Measurements from ENCODE around the gene MCTP1.

DNA sequence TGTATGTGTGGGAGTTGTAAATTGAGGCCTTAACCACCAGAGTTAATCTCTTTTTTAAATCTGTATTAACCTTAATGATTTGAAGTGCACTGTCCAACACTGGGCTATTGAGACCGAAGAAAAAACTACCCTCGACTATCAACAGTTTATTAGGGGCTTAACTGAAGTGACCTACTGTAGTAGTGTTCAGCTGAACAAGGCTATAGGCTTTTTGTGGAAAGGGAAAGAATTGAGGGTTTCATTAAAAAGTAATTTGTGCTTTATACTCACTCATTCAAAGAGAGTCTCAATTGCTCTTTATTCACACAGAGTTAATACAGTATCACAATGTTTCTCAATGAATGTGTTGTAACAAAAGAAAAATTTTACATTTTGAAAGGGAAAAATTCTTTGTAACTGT is 399.0 kb downstream of the MCTP1 start:
- TF ChIP-seq, protein P1, sequence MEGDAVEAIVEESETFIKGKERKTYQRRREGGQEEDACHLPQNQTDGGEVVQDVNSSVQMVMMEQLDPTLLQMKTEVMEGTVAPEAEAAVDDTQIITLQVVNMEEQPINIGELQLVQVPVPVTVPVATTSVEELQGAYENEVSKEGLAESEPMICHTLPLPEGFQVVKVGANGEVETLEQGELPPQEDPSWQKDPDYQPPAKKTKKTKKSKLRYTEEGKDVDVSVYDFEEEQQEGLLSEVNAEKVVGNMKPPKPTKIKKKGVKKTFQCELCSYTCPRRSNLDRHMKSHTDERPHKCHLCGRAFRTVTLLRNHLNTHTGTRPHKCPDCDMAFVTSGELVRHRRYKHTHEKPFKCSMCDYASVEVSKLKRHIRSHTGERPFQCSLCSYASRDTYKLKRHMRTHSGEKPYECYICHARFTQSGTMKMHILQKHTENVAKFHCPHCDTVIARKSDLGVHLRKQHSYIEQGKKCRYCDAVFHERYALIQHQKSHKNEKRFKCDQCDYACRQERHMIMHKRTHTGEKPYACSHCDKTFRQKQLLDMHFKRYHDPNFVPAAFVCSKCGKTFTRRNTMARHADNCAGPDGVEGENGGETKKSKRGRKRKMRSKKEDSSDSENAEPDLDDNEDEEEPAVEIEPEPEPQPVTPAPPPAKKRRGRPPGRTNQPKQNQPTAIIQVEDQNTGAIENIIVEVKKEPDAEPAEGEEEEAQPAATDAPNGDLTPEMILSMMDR (IDR thresholded peaks at IDR 0.05; ENCODE audit: insufficient read depth, low read length) = no peak
- TF ChIP-seq, protein P2, sequence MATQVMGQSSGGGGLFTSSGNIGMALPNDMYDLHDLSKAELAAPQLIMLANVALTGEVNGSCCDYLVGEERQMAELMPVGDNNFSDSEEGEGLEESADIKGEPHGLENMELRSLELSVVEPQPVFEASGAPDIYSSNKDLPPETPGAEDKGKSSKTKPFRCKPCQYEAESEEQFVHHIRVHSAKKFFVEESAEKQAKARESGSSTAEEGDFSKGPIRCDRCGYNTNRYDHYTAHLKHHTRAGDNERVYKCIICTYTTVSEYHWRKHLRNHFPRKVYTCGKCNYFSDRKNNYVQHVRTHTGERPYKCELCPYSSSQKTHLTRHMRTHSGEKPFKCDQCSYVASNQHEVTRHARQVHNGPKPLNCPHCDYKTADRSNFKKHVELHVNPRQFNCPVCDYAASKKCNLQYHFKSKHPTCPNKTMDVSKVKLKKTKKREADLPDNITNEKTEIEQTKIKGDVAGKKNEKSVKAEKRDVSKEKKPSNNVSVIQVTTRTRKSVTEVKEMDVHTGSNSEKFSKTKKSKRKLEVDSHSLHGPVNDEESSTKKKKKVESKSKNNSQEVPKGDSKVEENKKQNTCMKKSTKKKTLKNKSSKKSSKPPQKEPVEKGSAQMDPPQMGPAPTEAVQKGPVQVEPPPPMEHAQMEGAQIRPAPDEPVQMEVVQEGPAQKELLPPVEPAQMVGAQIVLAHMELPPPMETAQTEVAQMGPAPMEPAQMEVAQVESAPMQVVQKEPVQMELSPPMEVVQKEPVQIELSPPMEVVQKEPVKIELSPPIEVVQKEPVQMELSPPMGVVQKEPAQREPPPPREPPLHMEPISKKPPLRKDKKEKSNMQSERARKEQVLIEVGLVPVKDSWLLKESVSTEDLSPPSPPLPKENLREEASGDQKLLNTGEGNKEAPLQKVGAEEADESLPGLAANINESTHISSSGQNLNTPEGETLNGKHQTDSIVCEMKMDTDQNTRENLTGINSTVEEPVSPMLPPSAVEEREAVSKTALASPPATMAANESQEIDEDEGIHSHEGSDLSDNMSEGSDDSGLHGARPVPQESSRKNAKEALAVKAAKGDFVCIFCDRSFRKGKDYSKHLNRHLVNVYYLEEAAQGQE (IDR thresholded peaks at IDR 0.05; ENCODE audit: insufficient replicate concordance, low read depth) = no peak
